COLO829 (cell line): Measurements from ENCODE around the gene LMO7.
"Not testable (repeated sequence)": the region's sequence is repeated elsewhere in the genome, so short reads cannot be mapped to it uniquely, and the experiment has no call there.

Experiments
- DNase-seq: peaks from one replicate; pipeline ENCODE4 v3.0.0; 2012; ENCODE audit warnings: low spot score

Gene LMO7

DNA sequence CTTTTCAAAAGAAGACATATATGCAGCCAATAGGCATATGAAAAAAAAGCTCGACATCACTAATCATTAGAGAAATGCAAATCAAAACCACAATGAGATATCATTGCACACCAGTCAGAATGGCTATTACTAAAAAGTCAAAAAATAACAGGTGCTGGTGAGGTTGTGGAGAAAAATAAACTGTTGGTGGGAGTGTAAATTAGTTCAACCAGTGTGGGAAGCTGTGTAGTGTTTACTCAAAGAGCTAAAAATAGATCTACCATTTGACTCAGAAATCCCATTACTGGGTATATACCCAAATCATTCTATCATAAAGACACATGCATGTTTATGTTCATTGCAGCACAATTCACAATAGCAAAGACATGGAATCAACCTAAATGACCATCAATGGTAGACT is 106.9 kb downstream of the LMO7 start:
- DNase-seq, result not testable (repeated sequence)

DNA sequence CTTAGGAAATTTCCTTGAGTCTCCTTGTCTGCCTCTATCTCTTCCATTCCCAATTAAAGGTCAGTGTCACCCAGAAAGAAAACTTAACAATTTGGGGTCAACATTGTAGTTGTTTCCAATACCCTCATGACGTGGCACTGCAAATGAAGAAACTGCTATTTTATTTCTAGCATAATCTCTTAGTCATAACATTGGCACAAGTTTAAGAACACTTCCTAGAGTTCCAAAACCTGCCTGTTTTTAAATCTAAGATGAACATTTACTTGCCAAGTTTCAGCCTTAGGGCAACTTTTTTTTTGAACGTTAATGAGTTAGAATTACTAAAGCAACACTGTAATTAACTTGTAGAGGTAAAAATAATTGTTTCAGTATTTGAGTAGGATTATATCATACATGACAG is 108.0 kb downstream of the LMO7 start:
- no peak for DNase-seq

GRCh38 chr13:75745387-75745786 is 109.3 kb downstream of the LMO7 start:
- DNase-seq, result no peak

DNA sequence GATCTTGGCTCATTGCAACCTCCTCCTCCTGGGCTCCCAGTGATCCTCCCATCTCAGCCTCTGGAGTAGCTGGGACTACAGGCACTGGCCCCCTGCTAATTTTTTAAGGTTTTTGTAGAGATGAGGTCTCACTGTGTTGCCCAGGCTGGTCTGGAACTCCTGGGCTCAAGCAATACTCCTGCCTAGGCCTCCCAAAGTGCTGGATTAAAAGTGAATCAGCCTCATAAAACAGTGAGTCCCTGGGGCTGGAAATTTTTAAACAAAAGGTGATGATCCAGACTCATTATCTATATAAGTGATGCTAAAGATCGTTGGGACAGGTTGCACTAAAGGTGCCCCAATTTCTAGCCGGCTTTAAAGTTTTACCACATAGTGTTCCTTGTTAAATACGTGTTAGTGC is 112.7 kb downstream of the LMO7 start:
- no peak for DNase-seq

DNA sequence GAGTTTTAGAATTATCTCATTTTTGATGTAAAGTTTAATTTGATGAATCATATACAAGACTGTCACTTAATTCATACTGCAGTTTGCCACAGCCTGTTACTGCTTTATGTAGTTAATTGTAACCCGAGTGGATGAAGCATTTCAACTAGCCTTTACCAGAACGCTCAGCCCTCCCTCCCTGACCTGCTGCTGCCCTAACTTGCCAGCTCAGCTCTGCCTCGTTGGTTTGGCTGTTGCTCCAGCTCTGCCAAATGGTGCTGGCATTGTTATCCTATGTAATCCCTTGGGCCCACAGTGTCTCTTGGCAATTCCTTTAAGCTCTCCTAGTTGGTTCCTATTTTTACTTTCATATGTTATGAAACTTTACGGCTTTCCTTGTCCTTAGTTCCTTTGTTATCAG is 113.3 kb downstream of the LMO7 start:
- no peak for DNase-seq

GRCh38 chr13:75751350-75751749 is 115.2 kb downstream of the LMO7 start:
- DNase-seq, result no peak

- no peak for DNase-seq
These were observed 116.7 kb downstream of the LMO7 start for GRCh38 chr13:75752826-75753225.

DNA sequence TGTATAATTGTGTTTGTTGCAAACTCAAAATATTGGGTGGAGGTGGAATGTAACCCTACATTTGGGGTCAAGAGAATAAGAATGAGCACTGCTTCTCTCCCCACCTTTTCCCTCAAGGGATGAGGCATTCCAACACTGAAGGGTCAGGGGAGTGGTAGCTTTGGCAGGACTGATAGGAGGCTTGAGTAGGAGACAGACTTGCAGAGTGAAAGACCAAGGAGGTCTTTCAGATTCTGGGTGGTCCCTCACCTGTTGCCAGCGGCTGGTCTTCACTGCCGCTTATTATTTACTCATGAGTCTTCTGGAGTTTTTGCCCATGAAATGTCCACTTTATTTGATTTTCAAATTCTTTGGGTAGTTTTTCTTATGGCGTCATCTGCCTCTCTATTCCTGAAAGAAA is 118.8 kb downstream of the LMO7 start:
- no peak for DNase-seq

- DNase-seq, result no peak
These were observed 121.2 kb downstream of the LMO7 start for GRCh38 chr13:75757336-75757735.

- no peak for DNase-seq
These were observed 123.4 kb downstream of the LMO7 start for GRCh38 chr13:75759531-75759930.

DNA sequence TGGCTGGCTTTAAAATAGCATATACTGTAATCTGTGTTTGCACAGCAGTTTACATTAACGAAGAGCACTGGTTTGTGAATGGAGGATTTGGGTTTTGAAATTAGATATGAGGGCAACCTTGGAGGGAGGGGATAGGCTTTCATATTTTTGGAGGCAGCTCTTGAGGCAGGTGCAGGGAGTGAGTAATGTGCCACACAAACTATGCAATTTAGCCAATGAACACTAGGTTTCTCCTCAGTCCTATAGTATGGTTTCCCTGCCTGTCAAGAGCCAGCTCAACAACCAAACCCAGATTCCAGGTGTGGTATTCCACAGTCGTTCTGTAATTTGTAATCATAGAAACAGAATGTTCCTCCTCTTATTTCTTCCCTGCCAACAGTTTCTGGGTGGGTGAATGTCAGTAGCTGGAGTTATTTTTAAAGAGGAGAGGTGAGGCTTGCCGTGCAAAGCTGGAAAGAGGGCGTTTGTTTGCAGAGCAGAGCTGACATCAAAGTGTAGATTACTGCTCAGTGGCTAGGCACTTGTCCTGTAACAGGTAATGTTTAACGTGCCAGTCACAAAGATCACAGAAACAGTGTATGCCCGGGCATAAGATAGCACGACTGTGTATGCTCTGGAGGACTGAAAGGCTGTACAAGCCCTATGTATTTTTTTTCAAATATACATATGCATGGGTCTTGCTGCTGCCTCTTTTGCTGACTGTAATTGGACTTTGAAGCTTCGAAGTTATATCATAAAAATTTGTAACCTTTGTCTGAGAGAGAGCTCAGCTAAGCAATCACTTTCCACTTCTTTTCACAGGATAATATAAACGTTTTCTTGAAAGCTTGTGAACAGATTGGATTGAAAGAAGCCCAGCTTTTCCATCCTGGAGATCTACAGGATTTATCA is 124.2 kb downstream of the LMO7 start:
- DNase-seq, result no peak

DNA sequence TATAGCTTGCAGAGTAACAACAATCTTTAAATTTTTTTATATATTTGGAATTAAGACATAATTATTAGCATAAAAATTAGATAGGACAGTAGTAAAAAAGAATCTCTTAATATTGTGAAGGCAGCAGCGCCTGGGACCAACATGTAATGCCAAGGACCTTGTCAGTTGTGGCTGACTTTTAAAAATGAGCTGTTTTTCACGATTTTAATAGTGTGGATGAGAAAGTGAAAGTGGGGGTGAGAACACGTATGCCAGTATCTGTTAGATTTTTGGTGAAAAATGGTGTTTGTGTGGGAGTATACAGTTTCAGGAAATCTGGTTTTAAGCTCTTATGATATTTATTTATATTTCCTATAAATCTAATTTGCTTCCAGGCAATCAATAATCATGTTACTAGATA is 125.2 kb downstream of the LMO7 start:
- DNase-seq, result no peak

- DNase-seq, result no peak
These were observed 126.2 kb downstream of the LMO7 start for GRCh38 chr13:75762076-75762937.

- no peak for DNase-seq
These were observed 126.8 kb downstream of the LMO7 start for GRCh38 chr13:75762955-75763354.

- DNase-seq, result no peak
These were observed 127.4 kb downstream of the LMO7 start for GRCh38 chr13:75763512-75763911.

- no peak for DNase-seq
These were observed 128.3 kb downstream of the LMO7 start for GRCh38 chr13:75764251-75764925.

DNA sequence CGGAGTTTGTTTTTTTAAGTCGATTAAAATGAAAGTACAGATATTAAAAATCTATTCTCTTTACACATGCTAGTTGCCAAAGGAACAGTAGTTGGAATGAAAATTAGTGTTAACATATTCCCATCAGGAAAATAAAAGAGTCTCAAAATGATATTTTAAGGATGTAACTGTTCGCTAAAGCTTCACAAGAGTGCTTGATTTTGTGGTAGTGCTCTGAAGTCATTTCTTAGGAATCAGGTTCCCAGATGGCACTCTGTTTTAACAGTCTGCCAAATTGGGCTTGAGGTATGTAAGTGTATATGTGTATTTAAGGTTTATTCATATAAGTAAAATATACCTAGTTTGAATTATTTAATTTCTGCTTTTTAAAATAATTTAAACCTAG is 128.8 kb downstream of the LMO7 start:
- no peak for DNase-seq

GRCh38 chr13:75766636-75767035 is 130.5 kb downstream of the LMO7 start:
- DNase-seq, result no peak

DNA sequence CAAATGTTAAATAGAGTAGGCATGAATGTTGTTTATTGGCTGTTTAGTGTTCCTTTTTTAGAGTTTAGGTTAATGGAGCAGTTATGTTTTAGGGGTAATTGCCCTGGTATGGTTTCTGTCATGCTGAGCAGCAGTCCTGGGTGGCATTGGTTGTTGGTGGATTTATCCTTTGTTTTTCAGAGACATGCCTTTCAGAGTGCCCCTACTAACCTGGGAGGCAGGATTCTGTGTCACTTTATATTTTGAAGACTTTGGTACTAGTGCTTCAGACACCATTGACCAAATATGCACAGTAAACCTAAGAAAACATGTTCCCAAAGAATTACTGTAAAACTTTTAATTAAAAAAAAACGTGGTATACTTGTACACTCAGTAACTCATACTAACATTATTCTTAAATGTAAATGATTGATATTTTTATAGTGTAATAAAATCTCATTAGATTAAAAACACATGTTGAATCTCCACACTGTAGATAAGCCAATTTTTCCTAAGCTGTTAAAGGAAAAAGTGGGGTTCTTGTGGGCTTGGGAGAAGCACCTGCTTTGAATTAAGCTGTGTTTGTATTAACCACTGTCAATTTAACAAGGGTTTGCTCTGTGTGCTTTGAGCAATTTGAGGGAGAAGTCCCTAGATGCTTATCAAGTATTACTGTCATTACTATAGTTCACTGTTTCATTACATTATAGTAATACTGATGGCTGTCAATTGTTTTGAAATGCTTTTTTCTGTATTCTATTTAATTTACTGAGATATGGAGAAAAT is 133.2 kb downstream of the LMO7 start:
- DNase-seq, result no peak

GRCh38 chr13:75770164-75770563 is 134.0 kb downstream of the LMO7 start:
- DNase-seq, result no peak

GRCh38 chr13:75770592-75771011 is 134.5 kb downstream of the LMO7 start:
- DNase-seq, result no peak

DNA sequence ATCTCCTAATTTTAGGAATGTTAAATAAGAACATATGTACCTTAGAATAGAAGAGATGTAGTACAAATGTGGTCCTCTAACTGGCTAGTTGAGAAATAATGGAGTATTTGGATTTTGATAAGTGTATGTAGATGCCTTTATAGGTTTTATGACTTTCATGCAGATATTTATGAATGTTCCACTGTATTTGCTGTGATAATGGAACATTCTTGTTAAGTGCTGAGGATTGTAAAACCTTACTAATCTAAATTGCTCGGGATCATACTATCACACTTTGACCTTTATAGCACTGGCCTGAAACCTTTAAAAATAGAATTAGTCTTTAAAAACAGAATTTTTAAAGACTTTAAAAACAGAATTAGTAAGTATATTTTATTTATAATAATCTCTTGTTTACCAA is 135.1 kb downstream of the LMO7 start:
- no peak for DNase-seq
